ENCODE data around the gene BRSK2. TPM values are rescaled to one million over a fixed set of nuclear protein-coding genes. Genes with fewer than 3 reads are reported as not detected.
A peak's percentile ranks its signal among the peaks of the same experiment; 100 is the strongest.

Gene BRSK2
- total and polyA plus RNA-seq, 12 donors, result 0.13 to 2.3 (median 0.44) TPM; not detected in 1

GRCh38 chr11:1504581-1505290 lies 115.0 kb downstream of the BRSK2 start:
- Histone ChIP-seq H3K27ac (peak overlapping the region in 1 of 10 donors; percentile 78), H3K27me3 (no peaks in the 10 kb centered on the region), H3K9me3 (no peaks in the 10 kb centered on the region), H3K4me3 (no peak overlapping the region), H3K4me1 (peaks cover 40 to 100% (median 89%) of the 10 kb centered on the region in 9 donors), H3K36me3 (peaks cover 0 to 11% (median 0%) of the 10 kb centered on the region in 9 donors)
- intact Hi-C loops (cut with DNase I), result no loop called here
- 93 to 94% methylated on average over 28 of the region's 28 CpGs for WGBS, 2 donors
- no peak for DNase-seq
- no peak for TF ChIP-seq CTCF (IDR thresholded peaks at IDR 0.05)
- no peak for ATAC-seq

- intact Hi-C loops (cut with DNase I), result no loop called here
- 83 to 85% methylated on average over 11 of the region's 11 CpGs for WGBS, 2 donors
- peaks cover 40 to 94% (median 87%) of the 10 kb centered on the region in 9 donors for H3K4me1 ChIP-seq
Observed at GRCh38 chr11:1505480-1505879, 115.7 kb downstream of the BRSK2 start.

GRCh38 chr11:1506981-1507380 lies 117.2 kb downstream of the BRSK2 start:
- Histone ChIP-seq H3K4me3 (no peak overlapping the region), H3K4me1 (peaks cover 40 to 86% (median 77%) of the 10 kb centered on the region in 9 donors), H3K27ac (peak overlapping the region in 3 of 10 donors; percentile 18 to 30 (median 26)), H3K36me3 (peaks cover 0 to 8% (median 0%) of the 10 kb centered on the region in 9 donors), H3K27me3 (no peaks in the 10 kb centered on the region), H3K9me3 (no peaks in the 10 kb centered on the region)
- DNase-seq (no peak), ATAC-seq (no peak)
- 72 to 75% methylated on average over 9 of the region's 9 CpGs for WGBS, 2 donors
- intact Hi-C loops (cut with DNase I), result no loop called here
- no peak for TF ChIP-seq CTCF (IDR thresholded peaks at IDR 0.05)

More at GRCh38 chr11:1505480-1505879, 115.7 kb downstream of the BRSK2 start:
- DNase-seq, result no peak
- Histone ChIP-seq H3K9me3 (no peaks in the 10 kb centered on the region), H3K4me3 (no peak overlapping the region), H3K27me3 (no peaks in the 10 kb centered on the region), H3K27ac (no peak overlapping the region), H3K36me3 (peaks cover 0 to 6% (median 0%) of the 10 kb centered on the region in 9 donors)
- TF ChIP-seq CTCF (IDR thresholded peaks at IDR 0.05), result no peak
- no peak for ATAC-seq

GRCh38 chr11:1507381-1508140 lies 117.8 kb downstream of the BRSK2 start:
- TF ChIP-seq CTCF (IDR thresholded peaks at IDR 0.05), result no peak
- intact Hi-C loops (cut with DNase I), result no loop called here
- ATAC-seq (peak; percentile 21 to 49 (median 41)), DNase-seq (peak; percentile 34 to 62)
- H3K27me3 ChIP-seq, result no peaks in the 10 kb centered on the region
- 47 to 48% methylated on average over 21 of the region's 21 CpGs for WGBS, 2 donors
- no peaks in the 10 kb centered on the region for H3K9me3 ChIP-seq
- H3K4me3 ChIP-seq, result peak overlapping the region in 2 of 10 donors; percentile 6 to 11
- H3K36me3 ChIP-seq, result peaks cover 0 to 8% (median 0%) of the 10 kb centered on the region in 9 donors
- peak overlapping the region in 3 of 10 donors; percentile 18 to 30 (median 26) for H3K27ac ChIP-seq
- H3K4me1 ChIP-seq, result peaks cover 37 to 85% (median 71%) of the 10 kb centered on the region in 9 donors

Measured in heart right ventricle (tissue), 16 donors.